HepG2 (cell line): ENCODE measurements around the gene ANKHD1. TPM values are rescaled to one million over a fixed set of nuclear protein-coding genes. Genes with fewer than 3 reads are reported as not detected.
A peak's percentile ranks its signal among the peaks of the same experiment; 100 is the strongest.

Experiments used
- GATAD1 ChIP-seq: IDR thresholded peaks from 2 replicates; pipeline ENCODE4 v1.6.1; 2016; ENCODE audit warnings: missing genetic modification reagents, missing compliant biosample characterization
- ZNF432 ChIP-seq: sonication (generic); formaldehyde crosslinking; IDR thresholded peaks from 2 replicates; pipeline ENCODE4 v1.5.0; 2020; ENCODE audit warnings: missing genetic modification reagents, mild to moderate bottlenecking, borderline replicate concordance
- ZNF724P ChIP-seq: sonication (generic); formaldehyde crosslinking; IDR thresholded peaks from 2 replicates; pipeline ENCODE4 v1.8.0; 2022; ENCODE audit warnings: missing genetic modification reagents, borderline replicate concordance
- polyA plus RNA-seq, 8 experiments: library from polyadenylated mRNA; depleted of rRNA in 3 of 8; stranded (reverse) in 7 of 8; unstranded in 1 of 8; fragments of >200 nt; fragmentation: Illumina TruSeq in 4 of 8; extraction: Trizol in 4 of 8; gene quantifications; 2 replicates each; pipeline versions ENCODE4 v1.2.1 to v1.2.3, GENCODE V29; 2011 to 2016; ENCODE audit warnings: low read depth in 4 of 8, missing spikeins in 1 of 8, mixed read lengths in 1 of 8; ENCODE audit not compliant: insufficient read depth in 1 of 8
- total RNA-seq, 5 experiments: library from RNA; depleted of rRNA; stranded (reverse); fragments of >200 nt; fragmentation: Illumina TruSeq; extraction: Trizol; gene quantifications; 2 replicates each; pipeline ENCODE4 v1.2.3, GENCODE V29; 2016; ENCODE audit warnings: low read depth in 1 of 5
- TF ChIP-seq, protein P1 (sequence below): sonication (generic); formaldehyde crosslinking; IDR thresholded peaks from 2 replicates; pipeline ENCODE4 v1.5.0; 2020; ENCODE audit warnings: mild to moderate bottlenecking, missing genetic modification reagents, borderline replicate concordance
- TF ChIP-seq, protein P2 (sequence below): sonication (generic); formaldehyde crosslinking; IDR thresholded peaks from 2 replicates; pipeline ENCODE4 v1.4.0; 2020; ENCODE audit warnings: missing genetic modification reagents
- TF ChIP-seq, protein P3 (sequence below): sonication (generic); formaldehyde crosslinking; IDR thresholded peaks from one replicate; pipeline ENCODE4 v1.5.1; 2020; ENCODE audit warnings: mild to moderate bottlenecking, missing genetic modification reagents; ENCODE audit errors: not compliant biosample characterization

Gene ANKHD1
- total and polyA plus RNA-seq, 2 of the 13 experiments (the other 11 are each of a cell fraction or from before 2014, with no cell fraction given), result 69.9 to 82.0 TPM

DNA sequence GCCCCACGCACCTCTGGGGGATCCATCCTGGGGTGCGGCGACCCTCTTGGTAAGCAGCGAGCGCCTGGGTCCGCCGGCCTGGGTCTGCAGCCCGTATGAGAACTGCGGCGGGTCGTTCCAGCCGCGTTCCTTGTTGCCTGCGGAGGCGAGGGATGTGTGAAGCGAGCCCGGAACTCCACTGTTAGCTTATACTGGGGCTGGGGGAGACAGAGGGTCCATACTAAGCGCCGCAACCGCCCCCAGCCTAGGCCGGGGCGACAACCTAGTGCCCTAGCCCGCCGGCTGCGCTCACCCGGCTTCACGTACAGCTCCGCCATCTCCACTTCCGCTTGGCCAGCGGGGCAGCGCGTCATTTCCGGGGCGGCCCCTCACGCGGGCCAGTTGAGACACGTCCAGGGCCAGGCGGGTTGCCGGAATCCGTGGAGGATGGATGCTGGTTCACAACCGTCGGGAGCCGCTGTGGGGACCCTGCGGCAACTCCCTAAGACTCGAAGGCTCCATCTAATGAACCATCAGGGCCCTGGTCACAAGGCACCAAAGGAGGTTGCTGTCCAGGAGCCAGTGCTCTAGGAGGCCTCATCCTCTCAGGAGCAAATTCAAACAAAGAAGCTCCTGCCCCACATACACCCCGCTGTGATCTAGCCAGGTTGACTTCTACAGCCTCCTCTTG lies 155.6 kb downstream of the ANKHD1 start, which contains the start of gene SRA1 (continued):
- TF ChIP-seq, protein P1, sequence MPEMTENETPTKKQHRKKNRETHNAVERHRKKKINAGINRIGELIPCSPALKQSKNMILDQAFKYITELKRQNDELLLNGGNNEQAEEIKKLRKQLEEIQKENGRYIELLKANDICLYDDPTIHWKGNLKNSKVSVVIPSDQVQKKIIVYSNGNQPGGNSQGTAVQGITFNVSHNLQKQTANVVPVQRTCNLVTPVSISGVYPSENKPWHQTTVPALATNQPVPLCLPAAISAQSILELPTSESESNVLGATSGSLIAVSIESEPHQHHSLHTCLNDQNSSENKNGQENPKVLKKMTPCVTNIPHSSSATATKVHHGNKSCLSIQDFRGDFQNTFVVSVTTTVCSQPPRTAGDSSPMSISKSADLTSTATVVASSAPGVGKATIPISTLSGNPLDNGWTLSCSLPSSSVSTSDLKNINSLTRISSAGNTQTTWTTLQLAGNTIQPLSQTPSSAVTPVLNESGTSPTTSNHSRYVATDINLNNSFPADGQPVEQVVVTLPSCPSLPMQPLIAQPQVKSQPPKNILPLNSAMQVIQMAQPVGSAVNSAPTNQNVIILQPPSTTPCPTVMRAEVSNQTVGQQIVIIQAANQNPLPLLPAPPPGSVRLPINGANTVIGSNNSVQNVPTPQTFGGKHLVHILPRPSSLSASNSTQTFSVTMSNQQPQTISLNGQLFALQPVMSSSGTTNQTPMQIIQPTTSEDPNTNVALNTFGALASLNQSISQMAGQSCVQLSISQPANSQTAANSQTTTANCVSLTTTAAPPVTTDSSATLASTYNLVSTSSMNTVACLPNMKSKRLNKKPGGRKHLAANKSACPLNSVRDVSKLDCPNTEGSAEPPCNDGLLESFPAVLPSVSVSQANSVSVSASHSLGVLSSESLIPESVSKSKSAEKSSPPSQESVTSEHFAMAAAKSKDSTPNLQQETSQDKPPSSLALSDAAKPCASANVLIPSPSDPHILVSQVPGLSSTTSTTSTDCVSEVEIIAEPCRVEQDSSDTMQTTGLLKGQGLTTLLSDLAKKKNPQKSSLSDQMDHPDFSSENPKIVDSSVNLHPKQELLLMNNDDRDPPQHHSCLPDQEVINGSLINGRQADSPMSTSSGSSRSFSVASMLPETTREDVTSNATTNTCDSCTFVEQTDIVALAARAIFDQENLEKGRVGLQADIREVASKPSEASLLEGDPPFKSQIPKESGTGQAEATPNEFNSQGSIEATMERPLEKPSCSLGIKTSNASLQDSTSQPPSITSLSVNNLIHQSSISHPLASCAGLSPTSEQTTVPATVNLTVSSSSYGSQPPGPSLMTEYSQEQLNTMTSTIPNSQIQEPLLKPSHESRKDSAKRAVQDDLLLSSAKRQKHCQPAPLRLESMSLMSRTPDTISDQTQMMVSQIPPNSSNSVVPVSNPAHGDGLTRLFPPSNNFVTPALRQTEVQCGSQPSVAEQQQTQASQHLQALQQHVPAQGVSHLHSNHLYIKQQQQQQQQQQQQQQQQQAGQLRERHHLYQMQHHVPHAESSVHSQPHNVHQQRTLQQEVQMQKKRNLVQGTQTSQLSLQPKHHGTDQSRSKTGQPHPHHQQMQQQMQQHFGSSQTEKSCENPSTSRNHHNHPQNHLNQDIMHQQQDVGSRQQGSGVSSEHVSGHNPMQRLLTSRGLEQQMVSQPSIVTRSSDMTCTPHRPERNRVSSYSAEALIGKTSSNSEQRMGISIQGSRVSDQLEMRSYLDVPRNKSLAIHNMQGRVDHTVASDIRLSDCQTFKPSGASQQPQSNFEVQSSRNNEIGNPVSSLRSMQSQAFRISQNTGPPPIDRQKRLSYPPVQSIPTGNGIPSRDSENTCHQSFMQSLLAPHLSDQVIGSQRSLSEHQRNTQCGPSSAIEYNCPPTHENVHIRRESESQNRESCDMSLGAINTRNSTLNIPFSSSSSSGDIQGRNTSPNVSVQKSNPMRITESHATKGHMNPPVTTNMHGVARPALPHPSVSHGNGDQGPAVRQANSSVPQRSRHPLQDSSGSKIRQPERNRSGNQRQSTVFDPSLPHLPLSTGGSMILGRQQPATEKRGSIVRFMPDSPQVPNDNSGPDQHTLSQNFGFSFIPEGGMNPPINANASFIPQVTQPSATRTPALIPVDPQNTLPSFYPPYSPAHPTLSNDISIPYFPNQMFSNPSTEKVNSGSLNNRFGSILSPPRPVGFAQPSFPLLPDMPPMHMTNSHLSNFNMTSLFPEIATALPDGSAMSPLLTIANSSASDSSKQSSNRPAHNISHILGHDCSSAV (CRISPR knock-in tag), result no peak
- TF ChIP-seq ZNF724P (CRISPR knock-in tag), result peak; percentile 93; the same call in 1 of the 2 replicates
- TF ChIP-seq, protein P2, sequence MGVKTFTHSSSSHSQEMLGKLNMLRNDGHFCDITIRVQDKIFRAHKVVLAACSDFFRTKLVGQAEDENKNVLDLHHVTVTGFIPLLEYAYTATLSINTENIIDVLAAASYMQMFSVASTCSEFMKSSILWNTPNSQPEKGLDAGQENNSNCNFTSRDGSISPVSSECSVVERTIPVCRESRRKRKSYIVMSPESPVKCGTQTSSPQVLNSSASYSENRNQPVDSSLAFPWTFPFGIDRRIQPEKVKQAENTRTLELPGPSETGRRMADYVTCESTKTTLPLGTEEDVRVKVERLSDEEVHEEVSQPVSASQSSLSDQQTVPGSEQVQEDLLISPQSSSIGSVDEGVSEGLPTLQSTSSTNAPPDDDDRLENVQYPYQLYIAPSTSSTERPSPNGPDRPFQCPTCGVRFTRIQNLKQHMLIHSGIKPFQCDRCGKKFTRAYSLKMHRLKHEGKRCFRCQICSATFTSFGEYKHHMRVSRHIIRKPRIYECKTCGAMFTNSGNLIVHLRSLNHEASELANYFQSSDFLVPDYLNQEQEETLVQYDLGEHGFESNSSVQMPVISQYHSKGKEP (CRISPR knock-in tag), result no peak
- TF ChIP-seq, protein P3, sequence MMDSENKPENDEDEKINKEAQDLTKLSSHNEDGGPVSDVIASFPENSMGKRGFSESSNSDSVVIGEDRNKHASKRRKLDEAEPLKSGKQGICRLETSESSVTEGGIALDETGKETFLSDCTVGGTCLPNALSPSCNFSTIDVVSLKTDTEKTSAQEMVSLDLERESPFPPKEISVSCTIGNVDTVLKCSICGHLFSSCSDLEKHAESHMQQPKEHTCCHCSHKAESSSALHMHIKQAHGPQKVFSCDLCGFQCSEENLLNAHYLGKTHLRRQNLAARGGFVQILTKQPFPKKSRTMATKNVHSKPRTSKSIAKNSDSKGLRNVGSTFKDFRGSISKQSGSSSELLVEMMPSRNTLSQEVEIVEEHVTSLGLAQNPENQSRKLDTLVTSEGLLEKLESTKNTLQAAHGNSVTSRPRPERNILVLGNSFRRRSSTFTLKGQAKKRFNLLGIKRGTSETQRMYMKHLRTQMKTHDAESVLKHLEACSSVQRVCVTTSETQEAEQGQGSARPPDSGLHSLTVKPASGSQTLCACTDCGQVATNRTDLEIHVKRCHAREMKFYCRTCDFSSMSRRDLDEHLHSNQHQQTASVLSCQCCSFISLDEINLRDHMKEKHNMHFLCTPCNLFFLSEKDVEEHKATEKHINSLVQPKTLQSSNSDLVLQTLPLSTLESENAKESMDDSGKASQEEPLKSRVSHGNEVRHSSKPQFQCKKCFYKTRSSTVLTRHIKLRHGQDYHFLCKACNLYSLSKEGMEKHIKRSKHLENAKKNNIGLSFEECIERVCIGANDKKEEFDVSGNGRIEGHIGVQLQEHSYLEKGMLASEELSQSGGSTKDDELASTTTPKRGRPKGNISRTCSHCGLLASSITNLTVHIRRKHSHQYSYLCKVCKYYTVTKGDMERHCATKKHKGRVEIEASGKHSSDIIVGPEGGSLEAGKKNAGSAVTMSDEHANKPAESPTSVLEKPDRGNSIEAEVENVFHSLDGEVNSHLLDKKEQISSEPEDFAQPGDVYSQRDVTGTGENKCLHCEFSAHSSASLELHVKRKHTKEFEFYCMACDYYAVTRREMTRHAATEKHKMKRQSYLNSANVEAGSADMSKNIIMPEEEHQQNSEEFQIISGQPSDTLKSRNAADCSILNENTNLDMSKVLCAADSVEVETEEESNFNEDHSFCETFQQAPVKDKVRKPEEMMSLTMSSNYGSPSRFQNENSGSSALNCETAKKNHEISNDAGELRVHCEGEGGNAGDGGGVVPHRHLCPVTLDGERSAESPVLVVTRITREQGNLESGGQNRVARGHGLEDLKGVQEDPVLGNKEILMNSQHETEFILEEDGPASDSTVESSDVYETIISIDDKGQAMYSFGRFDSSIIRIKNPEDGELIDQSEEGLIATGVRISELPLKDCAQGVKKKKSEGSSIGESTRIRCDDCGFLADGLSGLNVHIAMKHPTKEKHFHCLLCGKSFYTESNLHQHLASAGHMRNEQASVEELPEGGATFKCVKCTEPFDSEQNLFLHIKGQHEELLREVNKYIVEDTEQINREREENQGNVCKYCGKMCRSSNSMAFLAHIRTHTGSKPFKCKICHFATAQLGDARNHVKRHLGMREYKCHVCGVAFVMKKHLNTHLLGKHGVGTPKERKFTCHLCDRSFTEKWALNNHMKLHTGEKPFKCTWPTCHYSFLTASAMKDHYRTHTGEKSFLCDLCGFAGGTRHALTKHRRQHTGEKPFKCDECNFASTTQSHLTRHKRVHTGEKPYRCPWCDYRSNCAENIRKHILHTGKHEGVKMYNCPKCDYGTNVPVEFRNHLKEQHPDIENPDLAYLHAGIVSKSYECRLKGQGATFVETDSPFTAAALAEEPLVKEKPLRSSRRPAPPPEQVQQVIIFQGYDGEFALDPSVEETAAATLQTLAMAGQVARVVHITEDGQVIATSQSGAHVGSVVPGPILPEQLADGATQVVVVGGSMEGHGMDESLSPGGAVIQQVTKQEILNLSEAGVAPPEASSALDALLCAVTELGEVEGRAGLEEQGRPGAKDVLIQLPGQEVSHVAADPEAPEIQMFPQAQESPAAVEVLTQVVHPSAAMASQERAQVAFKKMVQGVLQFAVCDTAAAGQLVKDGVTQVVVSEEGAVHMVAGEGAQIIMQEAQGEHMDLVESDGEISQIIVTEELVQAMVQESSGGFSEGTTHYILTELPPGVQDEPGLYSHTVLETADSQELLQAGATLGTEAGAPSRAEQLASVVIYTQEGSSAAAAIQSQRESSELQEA (CRISPR knock-in tag), result peak; percentile 94
- TF ChIP-seq GATAD1 (CRISPR knock-in tag), result peak; percentile 90
- no peak for TF ChIP-seq ZNF432
